ENCODE data around the gene GPANK1.
A peak's percentile ranks its signal among the peaks of the same experiment; 100 is the strongest.

Gene GPANK1

GRCh38 chr6:31622684-31623091 is 42.1 kb downstream of the GPANK1 start:
- Histone ChIP-seq H3K79me2 (ENCODE audit: insufficient read depth, low read length) (peaks cover 29% of the 10 kb centered on the region), H4K20me1 (ENCODE audit: insufficient read depth, low read length) (no peaks in the 10 kb centered on the region), H3K9me2 (ENCODE audit: low read depth, low read length) (no peaks in the 10 kb centered on the region), H3K36me3 (ENCODE audit: insufficient read depth, low read length) (peaks cover 68% of the 10 kb centered on the region), H3F3A (ENCODE audit: insufficient read depth, low read length) (no peaks in the 10 kb centered on the region), H3K27me3 (ENCODE audit: insufficient read depth, low read length) (no peaks in the 10 kb centered on the region), H3K9ac (ENCODE audit: low read length) (peak overlapping the region; percentile 100; the same call in 1 of the 2 replicates), H3K27ac (ENCODE audit: low read depth, low read length, poor library complexity, severe bottlenecking) (no peak overlapping the region), H3K4me1 (ENCODE audit: insufficient read depth, low read length, severe bottlenecking) (peaks cover 20% of the 10 kb centered on the region), H3K4me3 (ENCODE audit: low read depth, low read length, poor library complexity, severe bottlenecking) (peak overlapping the region; percentile 98), H3K4me2 (ENCODE audit: low read length) (peak overlapping the region; percentile 90), H2AFZ (ENCODE audit: low read length) (no peak overlapping the region), H3K9me3 (ENCODE audit: low read length) (no peaks in the 10 kb centered on the region)
- TF ChIP-seq EZH2 (IDR thresholded peaks at IDR 0.05; ENCODE audit: borderline replicate concordance, low read length) (no peak), CTCF (IDR thresholded peaks at IDR 0.05; ENCODE audit: low read length) (no peak)

- Histone ChIP-seq H3K27ac (ENCODE audit: low read depth, low read length, poor library complexity, severe bottlenecking) (peak overlapping the region; percentile 84), H3K4me3 (ENCODE audit: low read depth, low read length, poor library complexity, severe bottlenecking) (peak overlapping the region; percentile 98), H3K9ac (ENCODE audit: low read length) (peak overlapping the region; percentile 100), H3F3A (ENCODE audit: insufficient read depth, low read length) (no peaks in the 10 kb centered on the region), H4K20me1 (ENCODE audit: insufficient read depth, low read length) (no peaks in the 10 kb centered on the region), H3K9me2 (ENCODE audit: low read depth, low read length) (no peaks in the 10 kb centered on the region), H2AFZ (ENCODE audit: low read length) (no peak overlapping the region), H3K4me1 (ENCODE audit: insufficient read depth, low read length, severe bottlenecking) (peaks cover 20% of the 10 kb centered on the region), H3K36me3 (ENCODE audit: insufficient read depth, low read length) (peaks cover 61% of the 10 kb centered on the region), H3K9me3 (ENCODE audit: low read length) (no peaks in the 10 kb centered on the region), H3K79me2 (ENCODE audit: insufficient read depth, low read length) (peaks cover 29% of the 10 kb centered on the region), H3K27me3 (ENCODE audit: insufficient read depth, low read length) (no peaks in the 10 kb centered on the region), H3K4me2 (ENCODE audit: low read length) (peak overlapping the region; percentile 90)
- TF ChIP-seq CTCF (IDR thresholded peaks at IDR 0.05; ENCODE audit: low read length): no peak
- TF ChIP-seq EZH2 (IDR thresholded peaks at IDR 0.05; ENCODE audit: borderline replicate concordance, low read length): no peak
Observed at GRCh38 chr6:31621991-31622390, 42.8 kb downstream of the GPANK1 start.

- Histone ChIP-seq H3F3A (ENCODE audit: insufficient read depth, low read length) (no peaks in the 10 kb centered on the region), H3K9ac (ENCODE audit: low read length) (peak overlapping the region; percentile 100), H3K4me2 (ENCODE audit: low read length) (peak overlapping the region; percentile 90), H3K9me2 (ENCODE audit: low read depth, low read length) (no peaks in the 10 kb centered on the region), H3K4me3 (ENCODE audit: low read depth, low read length, poor library complexity, severe bottlenecking) (peak overlapping the region; percentile 98), H3K36me3 (ENCODE audit: insufficient read depth, low read length) (peaks cover 56% of the 10 kb centered on the region), H3K79me2 (ENCODE audit: insufficient read depth, low read length) (peaks cover 29% of the 10 kb centered on the region), H3K4me1 (ENCODE audit: insufficient read depth, low read length, severe bottlenecking) (peaks cover 22% of the 10 kb centered on the region), H3K27ac (ENCODE audit: low read depth, low read length, poor library complexity, severe bottlenecking) (peak overlapping the region; percentile 84), H3K27me3 (ENCODE audit: insufficient read depth, low read length) (no peaks in the 10 kb centered on the region), H2AFZ (ENCODE audit: low read length) (no peak overlapping the region), H4K20me1 (ENCODE audit: insufficient read depth, low read length) (no peaks in the 10 kb centered on the region), H3K9me3 (ENCODE audit: low read length) (no peaks in the 10 kb centered on the region)
- TF ChIP-seq CTCF (IDR thresholded peaks at IDR 0.05; ENCODE audit: low read length) (no peak), EZH2 (IDR thresholded peaks at IDR 0.05; ENCODE audit: borderline replicate concordance, low read length) (no peak)
Observed at GRCh38 chr6:31621320-31621939, 43.4 kb downstream of the GPANK1 start.
